ENCODE results near the gene PRPSAP1.
"Not testable (repeated sequence)": the region's sequence is repeated elsewhere in the genome, so short reads cannot be mapped to it uniquely, and the experiment has no call there.

PRPSAP1 gene

DNA sequence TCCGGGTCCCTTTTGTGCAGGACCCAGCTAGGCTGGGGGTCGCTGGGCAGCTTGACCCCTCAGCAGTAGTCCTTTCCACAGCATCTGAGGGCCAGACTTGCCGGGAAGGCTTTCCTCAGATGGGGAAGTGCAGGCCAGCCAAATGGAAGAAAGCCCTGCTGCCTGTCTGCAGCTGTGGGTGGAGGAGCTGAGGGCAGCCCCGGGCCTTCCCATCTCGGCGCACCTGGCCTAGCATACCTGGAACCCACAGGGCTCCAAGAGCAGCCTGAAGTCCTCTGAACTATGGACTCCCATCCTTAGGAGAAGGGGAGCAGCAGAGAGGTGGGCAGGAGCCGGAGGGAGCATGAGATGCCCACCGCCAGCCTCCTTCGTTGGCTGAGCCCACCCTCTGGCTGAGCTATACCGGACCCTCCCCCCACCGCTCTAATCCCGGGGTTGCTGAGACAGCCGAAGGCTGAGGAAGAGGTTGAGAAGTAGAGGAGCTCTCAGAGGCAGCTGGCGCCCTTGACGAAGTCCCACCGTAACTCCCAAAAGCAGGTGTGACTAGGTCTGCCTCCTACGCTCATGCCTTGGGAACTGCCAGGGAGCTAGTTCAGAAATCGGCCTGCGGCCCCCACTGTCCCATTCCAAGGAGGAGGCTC is 75.3 kb downstream of the PRPSAP1 start:
- DNase-seq (ENCODE audit: low spot score) = no peak

DNA sequence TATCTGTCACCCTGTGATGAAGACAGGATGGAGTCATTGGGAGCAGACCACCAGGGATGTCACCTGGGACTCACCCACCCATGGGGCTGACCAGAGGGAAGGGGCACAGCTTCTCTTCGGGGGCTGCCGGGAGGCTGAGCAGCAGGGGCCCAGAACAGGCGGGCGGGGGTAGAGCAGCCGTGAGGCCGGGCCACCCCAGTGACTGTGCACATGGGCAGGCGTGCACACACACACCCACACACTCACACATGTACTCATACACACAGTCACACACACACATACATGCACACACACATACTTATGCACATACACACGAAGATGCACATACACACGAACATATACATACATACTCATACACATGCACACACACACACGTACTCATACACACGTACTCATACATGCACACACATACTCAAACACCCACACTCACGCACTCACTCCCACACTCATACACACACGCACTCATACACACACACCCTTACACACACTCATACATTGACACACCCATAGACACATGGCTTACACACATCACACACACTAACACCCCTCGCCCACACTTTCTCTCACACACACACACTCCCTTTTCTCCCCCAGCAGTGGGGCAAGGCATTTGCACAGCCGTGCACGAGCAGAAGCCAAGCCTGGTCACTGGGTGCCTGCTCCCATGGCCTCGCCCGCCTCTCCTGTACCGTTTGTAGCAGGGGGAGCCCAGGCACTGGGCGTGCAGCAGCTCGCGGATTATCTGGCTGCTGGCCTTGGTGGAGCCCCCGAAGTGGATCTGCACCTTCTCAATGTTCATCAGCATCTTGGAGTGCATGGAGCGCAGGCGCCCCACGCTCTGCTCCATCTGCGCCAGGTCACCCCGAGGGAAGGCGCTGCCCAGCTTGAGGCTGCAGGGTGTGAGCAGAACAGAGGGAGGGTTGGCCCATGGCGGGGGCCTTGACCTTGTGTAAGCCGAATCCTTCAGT is 76.1 kb downstream of the PRPSAP1 start:
- no peak for DNase-seq (ENCODE audit: low spot score)

DNA sequence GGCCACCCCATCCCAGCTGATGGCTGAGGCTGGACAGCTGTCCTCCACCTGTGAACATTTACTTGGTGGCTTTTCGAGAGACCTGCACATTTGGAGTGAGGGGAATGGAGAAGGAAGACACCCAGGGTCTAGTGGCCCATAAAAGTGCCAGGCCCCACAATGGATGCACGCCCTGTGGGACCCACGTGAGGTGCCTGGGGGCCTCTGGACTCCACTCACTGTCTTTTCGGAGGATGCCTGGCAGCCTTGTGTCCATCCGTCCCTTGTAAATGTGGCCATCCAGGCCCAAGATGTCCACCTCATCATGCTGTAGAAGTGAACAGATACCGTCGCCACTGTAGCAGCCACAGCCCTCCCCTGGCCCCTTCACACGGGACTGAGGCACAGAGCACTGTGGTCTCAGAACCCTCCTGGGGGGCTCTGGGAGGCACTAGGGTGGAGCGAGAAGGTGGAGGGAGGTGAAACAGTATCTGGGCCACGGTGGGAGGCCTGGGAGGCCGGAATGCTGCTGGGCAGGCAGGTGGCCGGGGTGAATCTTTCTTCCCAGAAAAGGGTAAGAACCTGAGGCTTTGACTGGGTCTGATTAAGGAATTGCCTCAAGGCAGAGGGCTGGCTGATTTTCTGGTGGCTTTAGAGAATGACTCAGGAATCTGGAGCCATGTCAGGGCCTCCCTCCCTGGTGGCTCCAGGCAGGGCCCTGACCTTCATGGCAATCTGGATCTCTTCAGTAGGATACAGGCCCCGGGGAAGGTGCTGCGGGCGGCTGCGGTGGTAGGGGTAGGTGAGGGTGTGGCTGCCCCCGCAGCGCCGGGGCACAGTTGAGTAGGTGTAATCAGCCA is 77.0 kb downstream of the PRPSAP1 start:
- no peak for DNase-seq (ENCODE audit: low spot score)

DNA sequence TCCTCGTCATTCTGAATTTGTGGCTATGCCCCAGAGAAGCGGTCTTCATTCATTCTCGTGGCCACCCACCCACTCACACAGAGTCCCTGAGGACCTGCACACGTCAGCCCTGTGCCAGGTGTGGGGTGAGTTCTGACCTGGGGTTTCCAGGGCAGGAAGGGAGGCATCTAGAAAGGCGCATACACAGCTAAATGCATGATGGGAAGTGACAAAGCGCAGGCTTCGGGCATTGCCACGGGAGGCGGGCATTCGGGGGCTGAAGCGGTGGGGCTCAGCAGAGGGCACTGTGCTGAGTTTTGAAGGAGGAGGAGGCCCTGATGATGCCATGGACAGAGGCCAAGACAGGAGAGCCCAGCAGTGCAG is 77.7 kb downstream of the PRPSAP1 start:
- DNase-seq (ENCODE audit: low spot score) = no peak

DNA sequence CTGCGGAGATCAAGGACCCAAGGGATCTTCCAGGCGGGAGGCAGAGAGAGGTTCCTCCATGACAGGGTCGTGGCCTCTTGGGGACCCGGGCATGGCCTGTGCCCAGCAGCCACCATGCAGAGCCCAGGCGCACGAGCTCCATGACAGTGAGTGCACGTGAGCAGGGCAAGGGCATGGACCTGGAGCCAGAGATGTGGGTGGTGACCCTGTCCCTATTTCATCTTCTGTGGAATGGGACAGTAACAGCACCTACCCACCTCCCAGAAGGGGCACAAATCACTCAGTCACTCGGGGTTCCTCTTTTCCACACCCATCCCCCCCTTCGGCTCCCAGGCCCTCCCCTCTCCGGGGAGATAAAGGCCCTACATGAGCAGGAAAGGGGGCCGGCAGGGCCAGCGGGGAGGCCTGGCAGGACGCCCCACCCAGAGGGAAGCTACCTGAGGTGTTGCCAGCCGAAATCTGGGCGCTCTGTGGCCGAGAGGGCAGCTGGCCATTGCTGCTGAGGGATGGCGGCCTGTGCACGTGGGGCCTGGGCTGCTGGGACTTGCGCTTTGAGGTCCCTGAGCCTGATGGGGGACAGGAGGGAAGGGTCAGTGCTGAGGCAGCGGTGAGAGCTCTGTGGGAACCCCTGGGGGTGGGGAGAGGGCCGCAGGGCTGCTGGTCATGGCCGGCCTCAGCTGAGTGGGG is 78.2 kb downstream of the PRPSAP1 start:
- no peak for DNase-seq (ENCODE audit: low spot score)

DNA sequence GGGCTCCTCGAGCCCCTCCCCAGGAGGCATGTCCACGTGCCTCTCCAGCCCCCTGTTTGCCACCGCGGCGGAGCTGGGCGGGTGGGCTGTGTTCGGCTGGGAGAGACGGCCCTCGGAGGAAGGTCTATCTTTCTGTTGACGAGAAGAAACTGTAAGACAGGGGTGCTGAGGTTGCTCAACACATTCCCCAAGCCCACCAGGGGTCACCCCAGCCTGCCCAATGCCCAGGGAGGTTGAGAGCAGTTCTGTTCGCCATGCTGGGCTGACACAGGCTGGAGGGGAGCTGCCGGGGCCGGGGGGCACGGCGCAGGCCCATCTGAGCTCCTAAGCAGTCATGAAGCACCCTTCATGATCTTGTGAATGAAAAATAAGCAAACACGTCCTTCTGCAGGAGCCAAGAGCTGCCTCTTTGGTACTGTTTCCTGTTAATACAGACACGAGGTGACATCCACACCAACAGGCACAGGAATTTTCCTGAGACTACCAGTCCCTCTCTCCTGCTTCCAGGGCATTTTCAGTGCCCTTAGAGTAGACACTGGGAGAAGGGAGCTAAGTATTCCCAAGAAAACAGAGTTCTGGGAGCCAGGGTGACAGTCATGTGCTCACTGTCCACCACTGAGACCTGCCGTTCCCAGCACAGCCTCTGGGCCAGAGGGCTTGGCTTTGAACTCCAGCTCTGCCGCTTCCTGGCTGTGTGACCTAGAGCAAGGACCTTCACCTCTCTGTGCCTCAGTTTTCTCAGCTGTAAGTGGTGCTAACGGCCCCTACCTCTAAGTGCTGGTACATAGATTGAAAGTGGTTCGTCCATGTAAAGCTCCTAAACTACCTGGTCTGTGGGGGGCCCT is 79.4 kb downstream of the PRPSAP1 start:
- no peak for DNase-seq (ENCODE audit: low spot score)

DNA sequence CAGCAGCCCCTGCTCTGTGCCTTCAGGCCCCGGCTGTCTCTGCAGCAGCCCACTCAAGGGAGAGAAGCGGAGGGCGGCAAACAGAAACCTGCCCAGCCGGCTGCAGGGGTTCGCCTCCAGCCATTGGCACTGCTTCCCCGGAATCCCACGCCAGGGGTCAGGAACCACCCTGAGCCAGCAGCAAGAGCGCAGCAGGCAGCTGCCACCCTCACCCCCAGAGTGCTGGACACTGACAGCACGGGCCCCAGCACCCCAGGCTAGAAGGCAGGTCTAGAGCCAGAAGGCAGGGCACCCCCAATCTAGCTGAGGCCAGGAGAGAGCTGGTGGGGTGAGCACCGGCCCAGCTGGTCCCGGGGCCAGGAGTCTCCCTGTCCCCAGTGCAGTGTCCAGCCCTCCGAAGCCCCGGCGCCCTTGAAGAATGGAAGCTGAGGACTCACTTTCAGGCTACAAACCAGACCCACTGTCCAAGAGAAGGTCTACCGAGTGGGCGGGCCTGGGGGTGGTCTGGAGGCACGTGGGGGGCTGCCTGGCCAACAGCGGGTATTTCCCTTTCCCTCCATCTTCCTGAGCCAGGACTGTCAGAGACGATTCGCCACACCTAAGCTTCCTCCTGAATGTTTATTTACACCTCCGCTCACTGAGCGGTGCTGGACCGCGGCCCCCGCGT is 80.1 kb downstream of the PRPSAP1 start:
- DNase-seq (ENCODE audit: low spot score) = no peak

DNA sequence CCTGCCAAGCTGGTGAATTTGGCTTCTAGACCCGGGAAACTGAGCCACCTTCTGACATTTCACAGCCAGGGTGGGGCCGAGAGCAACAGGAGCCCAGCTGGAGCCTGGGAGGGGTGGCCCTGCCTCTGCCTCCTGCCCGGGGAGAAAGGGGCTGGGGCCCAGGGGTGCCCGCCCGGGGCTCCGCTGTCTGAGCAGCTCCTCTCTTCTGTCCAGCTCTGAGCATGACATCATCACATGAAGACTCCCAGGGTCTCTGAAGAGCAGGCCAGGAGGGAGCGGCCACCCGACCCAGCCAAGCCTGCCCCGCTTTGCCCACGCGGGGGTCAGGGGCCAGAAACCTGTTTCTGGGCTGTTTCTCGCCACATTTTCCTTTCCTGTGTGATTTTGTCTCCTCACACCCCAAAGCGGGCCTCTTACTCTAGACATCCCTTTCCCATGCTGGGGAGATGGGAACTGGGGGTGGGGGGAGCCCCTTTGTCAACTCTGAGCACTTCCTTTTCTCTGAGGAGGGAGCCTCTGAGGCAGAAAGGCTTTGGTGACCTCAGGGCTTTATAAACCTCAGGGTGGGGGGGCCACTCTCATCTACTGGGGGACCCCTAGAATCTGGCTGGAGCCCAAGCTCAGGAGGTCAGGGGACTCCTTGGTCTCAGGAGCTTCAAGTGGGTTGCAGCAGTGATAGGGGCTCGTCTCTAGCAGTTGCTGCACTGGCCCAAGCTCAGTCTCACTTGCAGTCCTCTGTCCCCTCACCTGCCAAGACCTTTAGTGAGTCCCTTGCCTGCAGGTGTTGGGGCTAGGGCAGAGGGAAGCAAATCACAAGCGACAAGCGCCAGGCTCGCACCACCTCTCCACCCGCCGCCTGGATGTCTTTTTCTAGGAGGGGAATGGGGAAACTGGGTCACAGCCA is 80.9 kb downstream of the PRPSAP1 start:
- DNase-seq (ENCODE audit: low spot score) = no peak

DNA sequence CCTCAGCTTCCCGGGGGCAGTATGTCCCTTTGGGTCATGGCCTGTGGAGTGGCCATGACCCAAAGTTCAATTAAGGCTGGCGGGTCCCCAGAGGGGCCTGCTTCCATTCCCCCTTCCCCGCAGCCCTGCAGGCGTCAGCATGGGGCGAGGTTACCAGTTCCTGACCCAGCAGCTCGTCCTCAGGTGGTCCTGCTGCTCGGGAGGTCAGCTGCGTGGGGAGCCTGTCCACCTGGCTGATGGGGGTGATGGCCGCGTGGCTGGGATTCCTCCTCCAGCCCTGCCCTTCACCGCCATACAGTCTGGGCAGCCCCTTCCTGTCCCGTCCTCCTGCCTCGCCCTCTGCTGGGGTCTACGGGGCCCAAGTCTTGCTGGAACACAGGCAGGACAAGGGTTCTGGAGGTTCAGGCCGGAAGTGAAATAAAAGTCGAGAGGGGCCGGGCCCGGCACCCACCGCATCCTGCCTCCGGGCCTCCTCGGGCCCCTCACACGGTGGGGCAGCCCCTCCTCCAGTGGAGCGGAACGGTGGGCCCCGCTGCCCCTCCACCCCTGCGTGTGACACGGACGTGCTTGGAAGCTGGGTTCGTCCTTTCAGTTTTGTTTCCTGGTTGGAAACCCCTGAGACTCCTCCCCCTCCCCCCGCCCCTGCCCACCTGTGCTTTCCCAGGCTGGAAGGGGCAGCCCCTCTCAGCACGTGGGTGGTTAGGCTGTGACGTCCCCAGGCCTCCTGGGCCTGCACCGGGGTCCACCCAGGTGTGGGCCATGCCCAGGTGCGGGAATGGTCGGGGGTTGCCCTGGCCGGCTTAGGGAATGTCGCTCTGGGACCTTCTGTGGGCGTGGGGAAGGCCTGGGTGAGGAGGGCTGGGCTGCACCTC is 81.8 kb downstream of the PRPSAP1 start:
- no peak for DNase-seq (ENCODE audit: low spot score)

DNA sequence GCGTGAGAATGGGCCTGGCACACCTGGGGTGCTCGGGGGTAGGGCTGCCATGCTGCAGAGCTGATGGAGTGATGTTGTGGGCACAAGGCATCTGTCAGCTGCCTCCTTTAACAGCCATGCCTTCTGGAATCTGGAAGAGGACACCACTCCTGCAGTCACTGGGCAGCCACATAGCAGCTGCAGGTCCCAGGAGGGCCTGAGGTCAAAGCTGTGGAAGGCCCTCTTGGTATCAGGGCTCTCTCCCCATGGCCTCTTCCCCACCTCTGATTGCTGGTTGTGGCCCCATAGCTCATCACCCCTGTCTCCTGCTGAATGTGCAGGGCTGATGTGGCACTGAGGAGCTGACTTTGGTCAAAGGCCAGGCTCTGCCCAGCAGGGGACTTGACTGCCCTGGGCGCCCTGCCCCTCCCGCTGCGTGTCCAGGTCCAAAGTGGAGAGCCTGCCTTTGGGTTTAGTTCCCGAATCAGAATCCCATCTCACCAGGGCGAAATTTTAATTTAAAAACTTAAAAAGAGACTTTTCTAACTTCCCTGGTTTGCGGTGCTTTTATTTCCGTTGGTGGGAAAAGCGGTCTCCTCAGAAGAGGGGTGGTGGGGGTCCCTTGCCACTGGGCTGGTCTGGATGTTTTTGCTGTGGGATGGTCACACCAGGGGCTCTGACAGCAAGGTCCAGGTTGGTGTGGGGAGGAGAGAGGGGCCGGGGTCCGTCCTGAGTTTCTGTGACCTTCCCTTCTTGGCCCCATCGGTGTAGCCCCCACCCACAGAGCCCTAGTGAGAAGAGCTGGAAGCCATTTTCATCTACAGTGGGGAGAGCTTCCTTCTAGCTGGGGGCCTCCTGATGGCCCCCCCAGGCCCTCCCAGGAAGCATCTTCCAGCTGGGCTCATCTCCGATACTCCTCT is 82.7 kb downstream of the PRPSAP1 start:
- DNase-seq (ENCODE audit: low spot score) = no peak

DNA sequence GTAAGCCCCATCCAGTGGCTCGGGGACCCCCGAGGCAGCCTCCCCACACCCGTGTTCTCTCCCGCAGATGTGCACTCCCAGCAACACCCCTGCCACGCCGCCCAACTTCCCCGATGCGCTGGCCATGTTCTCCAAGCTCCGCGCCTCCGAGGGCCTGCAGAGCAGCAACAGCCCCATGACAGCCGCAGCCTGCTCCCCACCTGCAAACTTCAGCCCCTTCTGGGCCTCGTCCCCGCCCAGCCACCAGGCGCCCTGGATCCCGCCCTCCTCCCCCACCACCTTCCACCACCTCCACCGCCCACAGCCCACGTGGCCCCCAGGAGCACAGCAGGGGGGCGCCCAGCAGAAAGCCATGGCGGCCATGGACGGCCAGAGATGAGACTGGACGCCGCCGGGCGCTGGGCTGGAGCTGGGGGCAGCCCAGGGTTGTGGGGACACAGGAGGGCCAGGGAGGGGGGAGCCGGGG is 83.6 kb downstream of the PRPSAP1 start:
- no peak for DNase-seq (ENCODE audit: low spot score)

DNA sequence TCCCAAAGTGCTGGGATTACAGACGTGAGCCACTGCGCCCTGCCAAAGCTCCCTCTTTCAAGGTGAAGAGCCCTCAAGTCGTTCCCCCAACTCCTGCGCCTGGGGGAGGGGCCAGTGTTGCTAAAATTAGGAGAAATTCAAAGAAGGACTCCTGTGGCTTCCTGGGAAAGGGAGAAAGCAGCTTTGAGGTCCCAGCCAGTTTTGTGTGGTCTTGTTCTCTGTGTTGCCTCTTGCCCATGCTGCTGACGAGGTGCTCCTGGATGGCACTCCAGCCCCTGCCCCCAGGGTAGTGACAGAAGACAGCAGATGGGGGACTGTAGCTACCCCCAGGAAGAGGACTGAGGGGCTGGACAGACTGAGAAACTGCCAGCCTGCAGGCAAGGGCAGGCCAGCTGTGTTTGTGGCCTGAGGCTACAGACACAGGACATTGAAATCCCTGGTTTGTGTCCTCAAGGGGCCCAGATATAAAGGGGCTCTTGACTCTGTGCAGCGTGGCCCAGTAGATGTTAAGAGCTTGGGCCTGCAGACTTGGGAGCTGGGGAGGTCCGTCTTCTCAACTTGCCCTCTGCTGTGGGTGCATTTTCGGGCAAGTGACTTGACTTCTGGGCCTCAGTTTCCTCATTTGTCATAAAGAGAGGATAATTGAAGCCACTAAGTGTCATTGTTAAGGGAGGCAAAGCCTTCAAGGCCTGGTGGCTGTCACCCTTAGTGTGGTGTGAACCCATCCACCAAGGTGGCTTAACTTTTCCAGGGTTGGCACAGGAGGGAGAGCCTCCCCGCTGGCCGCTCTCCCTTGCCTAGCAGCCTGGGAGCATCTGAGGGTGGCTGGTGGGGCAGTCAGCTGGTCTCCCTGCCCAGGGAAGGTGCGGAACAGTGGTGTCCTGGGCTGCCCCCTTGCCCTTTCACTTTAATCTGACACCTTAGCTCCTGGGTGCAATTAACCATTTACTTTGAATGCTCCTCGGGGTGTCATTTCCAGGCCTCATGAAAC is 84.4 kb downstream of the PRPSAP1 start:
- no peak for DNase-seq (ENCODE audit: low spot score)

DNA sequence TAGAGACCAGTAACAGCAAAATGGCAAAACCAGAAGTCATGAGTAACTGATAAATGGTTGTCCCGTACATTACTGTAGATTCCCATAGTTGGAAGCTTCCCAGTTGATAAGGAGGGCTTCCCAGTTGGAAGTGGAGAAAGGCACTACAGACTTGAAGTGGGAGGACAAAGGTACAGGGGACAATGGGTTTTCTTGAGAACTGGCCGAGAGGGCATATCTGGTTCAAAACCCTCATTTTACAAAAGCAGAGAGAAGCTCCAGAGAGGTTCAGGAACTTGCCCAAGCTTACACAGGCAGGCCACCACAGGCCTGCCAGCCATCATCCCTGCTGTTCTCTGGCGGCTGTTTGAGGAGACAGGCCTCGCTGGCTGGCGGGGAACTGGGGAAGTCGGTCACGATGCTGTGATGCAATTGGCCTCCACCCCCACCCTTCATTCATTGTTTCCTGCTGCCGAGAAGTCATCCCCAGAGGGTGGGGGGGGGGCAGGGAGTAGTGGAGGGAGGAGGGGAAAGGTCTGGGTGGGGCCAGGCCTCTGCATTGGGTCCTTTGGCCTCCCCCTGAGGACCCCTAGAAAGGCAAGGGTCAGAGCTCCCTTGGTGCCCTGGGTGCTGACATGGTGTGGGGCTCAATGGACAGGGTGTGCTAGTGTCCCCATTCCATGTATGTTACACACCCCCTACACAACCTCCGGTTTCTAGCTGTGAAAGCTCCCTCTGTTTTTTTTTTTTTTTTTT is 85.5 kb downstream of the PRPSAP1 start:
- DNase-seq (ENCODE audit: low spot score) = no peak

DNA sequence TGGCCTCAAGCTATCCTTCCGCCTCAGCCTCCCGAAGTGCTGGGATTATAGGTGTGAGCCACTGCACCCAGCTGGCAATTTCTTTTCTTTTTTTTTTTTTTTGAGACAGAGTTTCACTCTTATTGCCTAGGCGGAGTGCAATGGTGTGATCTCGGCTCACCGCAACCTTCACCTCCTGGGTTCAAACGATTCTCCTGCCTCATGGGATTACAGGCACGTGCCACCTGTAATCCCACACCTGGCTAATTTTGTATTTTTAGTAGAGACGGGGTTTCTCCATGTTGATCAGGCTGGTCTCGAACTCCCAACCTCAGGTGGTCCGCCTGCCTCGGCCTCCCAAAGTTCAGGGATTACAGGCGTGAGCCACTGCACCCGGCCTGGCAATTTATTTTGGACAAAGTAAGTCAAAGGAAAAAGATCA is 86.1 kb downstream of the PRPSAP1 start:
- not testable (repeated sequence) for DNase-seq (ENCODE audit: low spot score)

DNA sequence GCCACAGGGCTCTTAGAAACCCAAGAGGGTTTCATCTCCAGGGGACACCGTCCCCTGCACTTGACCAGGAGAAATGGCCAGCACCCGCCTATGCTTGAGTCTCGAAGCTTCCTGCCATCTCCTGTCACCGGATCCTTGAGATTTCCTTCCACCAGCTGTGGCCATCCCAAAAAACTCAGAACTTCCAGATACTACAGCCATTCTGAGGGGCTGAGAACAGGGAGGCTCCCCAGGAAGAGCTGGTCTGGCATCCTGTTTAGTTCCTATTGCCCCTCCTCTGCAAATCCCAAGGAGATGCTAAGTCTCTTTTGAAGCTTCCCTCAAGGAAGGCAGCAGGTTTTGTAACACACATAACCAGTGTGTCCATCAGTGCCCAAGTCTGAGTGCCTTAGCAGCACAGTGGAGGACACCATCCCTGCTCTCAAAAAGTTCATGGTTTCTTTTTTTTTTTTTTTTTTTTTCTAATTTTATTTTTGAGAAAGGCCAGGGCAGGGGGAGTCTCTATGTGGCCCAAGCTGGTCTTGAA is 86.6 kb downstream of the PRPSAP1 start:
- no peak for DNase-seq (ENCODE audit: low spot score)

Data from SK-N-DZ (cell line).